ENCODE data around the gene AK5.
"Not testable (repeated sequence)": the region's sequence is repeated elsewhere in the genome, so short reads cannot be mapped to it uniquely, and the experiment has no call there.

AK5 gene

DNA sequence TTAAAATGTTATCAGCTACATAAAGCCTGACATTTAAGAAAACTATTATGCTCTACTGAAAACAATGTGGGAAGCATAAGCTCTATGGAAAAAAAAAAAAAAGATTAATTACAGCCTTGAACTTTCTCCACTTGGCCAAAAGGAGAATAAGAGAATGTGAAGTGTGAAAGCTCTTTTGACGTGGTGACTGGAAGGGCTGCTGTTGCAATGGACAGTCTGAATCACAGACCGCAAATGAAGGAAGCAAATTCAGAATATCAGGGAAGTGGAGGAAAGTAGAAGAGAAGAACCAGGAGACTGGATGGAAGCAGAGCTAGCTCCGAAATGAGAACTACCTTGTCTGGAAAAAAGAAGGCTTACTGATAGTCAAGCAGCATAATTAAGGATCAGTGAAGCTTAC lies 106.8 kb downstream of the AK5 start:
- no peak for DNase-seq (ENCODE audit: low read depth, low spot score)
- H3K27ac ChIP-seq: no peak overlapping the region

DNA sequence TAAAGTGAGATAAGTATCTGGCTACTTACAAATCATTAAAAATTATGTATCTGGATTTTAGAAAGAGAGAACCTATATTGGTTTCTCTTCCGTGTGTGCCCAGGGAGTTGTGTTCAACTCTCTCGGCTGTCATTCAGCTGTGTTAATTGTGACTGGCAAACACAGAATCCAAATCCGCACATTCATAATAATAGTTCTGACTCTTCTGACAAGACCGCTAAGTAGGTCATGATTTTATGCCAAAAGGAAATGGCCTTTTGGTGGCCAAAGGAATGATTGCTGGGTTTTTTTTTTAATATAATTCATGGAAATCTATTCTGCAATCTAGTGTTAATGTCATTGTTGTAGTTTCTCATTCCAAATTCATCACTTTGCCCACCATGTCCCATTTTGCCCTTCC lies 110.7 kb downstream of the AK5 start:
- no peak for DNase-seq (ENCODE audit: low read depth, low spot score)
- no peak overlapping the region for H3K27ac ChIP-seq

GRCh38 chr1:77394166-77394565 lies 112.3 kb downstream of the AK5 start:
- no peak for DNase-seq (ENCODE audit: low read depth, low spot score)
- no peak overlapping the region for H3K27ac ChIP-seq

DNA sequence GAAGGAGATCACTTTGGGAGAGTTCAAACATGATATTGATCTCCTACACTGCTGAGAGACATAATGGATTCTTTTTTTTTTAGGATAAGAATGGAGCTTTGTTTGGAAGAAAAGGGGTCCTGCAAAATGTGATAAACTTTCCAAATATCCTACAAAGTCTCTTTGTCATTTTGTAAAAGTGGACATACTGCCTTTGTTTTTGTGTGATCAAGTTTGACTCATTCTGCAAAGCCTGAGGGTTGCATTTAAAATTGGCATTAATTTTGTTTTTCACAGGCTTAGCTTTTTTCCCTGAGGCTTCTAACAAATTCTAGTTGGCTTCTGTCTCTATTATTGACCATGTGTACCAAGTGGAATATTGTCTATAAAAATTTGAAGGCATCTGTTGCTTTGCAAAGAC lies 113.2 kb downstream of the AK5 start:
- no peak for DNase-seq (ENCODE audit: low read depth, low spot score)

DNA sequence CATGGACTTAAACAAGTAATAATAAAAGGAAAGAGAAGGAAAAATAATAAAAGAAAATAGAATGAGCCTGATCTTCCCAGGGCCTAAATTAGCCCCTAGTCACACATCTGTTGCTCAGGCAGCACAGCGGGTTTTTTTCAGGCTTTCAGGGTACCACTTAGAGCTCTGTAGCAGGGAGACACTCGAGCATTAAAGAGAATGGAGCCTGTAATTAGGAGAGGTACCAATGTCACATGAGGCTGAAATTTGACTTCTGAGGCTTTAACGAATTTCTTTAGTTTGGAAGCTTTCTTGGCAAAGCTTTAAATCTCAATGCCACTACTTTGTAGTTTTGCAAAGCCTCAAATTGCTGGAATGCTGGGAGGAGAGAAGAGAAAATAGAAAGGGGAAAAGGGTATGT lies 116.3 kb downstream of the AK5 start:
- no peak overlapping the region for H3K27ac ChIP-seq
- DNase-seq (ENCODE audit: low read depth, low spot score): no peak

More for the DNA sequence above, 113.2 kb downstream of the AK5 start:
- H3K27ac ChIP-seq: no peak overlapping the region

DNA sequence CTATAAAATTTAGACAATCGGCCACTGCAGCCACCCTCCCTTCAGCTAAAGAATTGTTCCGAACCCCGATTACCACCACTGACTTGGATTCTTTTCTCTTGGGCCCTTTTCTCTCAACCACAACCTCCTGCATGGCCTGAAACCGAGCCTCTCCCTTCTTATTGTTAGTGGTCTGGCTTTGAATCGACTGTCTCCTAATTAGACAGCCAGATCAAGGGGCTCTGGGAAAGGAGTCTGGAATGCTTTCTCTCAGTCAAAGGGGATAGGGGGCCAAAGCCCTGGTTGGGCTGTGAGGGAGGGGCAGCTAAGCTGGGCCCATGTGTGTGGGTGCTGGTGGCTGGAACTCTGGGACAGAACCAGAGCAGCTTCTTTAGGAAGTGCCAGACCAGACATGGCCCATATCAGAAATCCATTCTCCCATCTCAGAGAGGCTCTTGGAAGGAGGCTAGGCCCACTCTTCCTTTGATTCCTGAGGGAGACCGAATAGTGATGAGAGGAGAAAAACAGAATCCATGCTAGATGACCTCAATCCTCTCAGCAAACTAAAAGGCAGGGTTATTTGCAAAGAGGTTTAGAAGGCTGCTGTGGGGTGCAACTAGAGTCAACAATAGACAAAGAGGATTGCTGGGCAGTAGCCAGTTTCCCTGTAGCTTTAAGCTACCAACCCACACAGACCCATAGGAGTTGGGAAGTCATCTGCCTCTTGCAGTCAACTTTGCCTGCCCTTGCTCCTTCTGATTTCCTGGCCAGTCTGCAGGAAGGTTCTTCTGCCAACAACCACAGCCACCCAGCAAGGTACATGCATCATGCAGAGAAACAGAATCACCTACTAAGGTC lies 117.6 kb downstream of the AK5 start:
- no peak for DNase-seq (ENCODE audit: low read depth, low spot score)
- no peak overlapping the region for H3K27ac ChIP-seq

DNA sequence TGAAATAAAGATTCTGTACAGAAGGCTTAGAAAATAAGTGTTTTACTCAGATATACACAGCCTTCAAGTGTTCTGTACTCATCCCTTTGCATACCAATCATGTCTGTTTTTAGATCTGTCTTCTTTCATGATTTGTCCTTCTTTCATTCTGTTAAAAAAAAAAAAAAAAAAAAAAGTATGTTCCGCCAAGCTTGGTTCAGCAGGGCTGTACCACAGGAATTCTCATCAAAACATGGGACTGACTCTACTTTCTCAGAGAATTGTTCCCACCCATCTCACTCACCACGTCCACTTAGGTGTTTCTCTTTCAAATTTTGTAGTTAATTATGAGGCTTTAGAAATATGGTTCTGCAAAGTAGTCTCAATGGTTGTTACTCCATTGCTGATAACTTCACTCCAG lies 119.0 kb downstream of the AK5 start:
- no peak overlapping the region for H3K27ac ChIP-seq
- no peak for DNase-seq (ENCODE audit: low read depth, low spot score)

DNA sequence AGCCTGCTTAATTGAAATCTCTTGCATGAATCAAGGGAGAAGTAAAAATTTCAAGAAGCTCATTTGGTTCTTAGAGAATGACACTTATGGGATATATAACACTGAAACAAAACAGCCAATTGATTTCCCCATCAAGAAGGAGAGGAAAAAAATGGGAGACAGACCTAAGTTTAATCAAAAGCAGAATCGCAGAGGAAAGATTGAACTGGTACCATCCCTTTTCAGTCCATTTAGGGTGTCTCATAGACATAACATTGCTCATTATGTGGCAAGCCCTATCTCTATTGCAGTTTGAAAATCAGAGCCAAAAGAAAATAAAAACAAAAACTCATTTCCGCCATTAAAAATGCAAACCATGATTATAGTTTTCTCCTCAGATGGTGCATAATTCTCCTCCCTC lies 119.6 kb downstream of the AK5 start:
- no peak overlapping the region for H3K27ac ChIP-seq
- no peak for DNase-seq (ENCODE audit: low read depth, low spot score)

- no peak for DNase-seq (ENCODE audit: low read depth, low spot score)
Measured at GRCh38 chr1:77405186-77405585, 123.4 kb downstream of the AK5 start.

GRCh38 chr1:77406661-77407060 lies 124.8 kb downstream of the AK5 start:
- H3K27ac ChIP-seq: no peak overlapping the region
- DNase-seq (ENCODE audit: low read depth, low spot score): no peak

More at GRCh38 chr1:77405186-77405585, 123.4 kb downstream of the AK5 start:
- H3K27ac ChIP-seq: no peak overlapping the region

DNA sequence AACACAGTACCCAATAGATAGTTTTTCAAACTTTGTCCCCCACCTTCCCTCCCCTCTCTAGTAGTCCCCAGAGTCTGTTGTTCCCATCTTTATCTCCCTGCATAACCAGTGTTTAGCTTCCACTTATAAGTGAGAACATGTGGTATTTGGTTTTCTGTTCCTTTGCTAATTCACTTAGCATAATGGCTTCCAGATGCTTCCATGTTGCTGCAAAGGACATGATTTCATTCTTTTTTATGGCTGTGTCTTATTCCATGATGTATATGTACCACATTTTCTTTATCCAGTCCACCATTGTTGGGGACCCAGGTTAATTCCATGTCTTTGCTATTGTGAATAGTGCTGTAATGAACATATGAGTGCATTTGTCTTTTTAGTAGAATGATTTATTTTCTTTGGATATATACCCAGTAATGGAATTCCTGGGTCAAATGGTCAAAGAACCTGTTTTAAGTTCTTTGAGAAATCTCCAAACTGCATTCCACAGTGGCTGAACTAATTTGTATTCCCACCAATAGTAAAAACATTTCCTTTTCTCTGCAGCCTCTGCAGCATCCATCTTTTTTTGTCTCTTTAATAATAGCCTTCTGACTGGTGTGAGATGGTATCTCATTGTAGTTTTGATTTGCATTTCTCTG lies 126.0 kb downstream of the AK5 start:
- no peak overlapping the region for H3K27ac ChIP-seq
- no peak for DNase-seq (ENCODE audit: low read depth, low spot score)

GRCh38 chr1:77408933-77409332 lies 127.1 kb downstream of the AK5 start:
- not testable (repeated sequence) for DNase-seq (ENCODE audit: low read depth, low spot score); H3K27ac ChIP-seq

DNA sequence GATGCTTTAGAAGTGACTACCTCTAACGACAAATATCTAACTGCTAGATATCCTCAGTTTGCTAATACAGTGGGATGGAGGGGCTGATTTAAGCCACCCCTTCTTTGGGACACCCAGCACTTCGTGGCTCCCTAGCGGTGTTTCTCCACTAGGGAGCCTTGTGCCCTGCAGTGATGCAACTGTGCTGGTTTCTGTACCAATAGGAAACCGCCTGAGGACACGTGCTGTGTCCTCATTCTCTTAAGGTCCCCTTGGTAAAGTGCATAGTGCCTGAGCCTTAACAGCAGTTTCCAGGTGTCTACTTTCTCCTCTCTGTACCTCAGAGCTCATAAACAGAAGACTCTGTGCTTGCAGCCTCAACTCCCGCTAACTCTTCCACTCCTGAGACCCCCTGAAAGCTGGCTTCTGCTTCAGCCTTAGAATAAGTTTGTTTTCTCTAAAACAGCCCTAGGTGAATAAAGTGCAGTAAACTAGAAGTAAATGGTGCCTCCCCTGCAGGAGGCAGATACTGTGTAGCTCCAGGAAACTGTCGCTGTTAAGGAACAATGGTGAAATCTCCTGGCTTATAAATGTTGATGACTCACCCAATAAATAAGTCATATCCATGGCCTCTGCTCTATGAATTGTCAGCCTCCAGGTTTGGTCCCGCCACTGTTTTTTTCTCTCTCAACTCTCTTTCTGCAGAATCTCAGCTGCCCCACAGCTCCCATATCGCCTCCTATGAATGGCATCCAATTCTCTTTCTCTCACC lies 130.4 kb downstream of the AK5 start:
- no peak for DNase-seq (ENCODE audit: low read depth, low spot score)
- no peak overlapping the region for H3K27ac ChIP-seq

DNA sequence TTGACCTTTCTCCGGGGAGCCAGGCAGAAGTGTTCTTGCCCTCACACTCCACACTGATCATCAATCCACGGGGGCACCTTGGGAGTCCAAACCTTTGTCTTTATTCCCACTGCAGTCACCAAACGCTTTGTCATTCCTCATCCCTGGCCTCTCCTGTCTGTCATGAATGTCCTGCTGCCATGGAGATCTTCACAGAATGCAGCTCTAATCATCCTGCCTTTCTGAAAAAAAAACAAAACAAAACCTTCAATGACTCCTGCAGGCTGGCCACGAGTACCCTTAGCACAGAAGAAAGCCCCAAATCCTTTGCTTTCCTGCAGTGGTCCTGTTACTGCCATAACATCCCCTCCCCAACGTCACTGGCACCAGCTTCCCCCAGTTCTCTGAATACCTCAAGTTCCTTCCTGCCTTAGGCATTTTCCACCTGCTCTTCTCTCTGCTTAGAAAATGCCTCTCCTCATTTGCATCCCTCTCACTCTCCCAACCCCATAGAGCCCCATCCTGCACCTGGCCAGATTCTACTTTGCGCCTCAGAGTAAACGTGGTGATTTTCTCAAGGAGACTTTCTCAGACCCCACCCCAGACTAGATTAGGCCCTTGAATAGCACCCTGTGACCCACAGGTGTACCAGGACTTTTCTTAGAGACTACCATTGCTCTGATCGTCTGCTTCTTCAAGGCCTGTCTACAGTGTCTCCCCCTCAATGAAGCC lies 131.2 kb downstream of the AK5 start:
- no peak overlapping the region for H3K27ac ChIP-seq
- no peak for DNase-seq (ENCODE audit: low read depth, low spot score)

- no peak for DNase-seq (ENCODE audit: low read depth, low spot score)
- no peak overlapping the region for H3K27ac ChIP-seq
Measured at GRCh38 chr1:77413541-77414335, 131.9 kb downstream of the AK5 start.

GRCh38 chr1:77415579-77415978 lies 133.8 kb downstream of the AK5 start:
- DNase-seq (ENCODE audit: low read depth, low spot score): no peak
- H3K27ac ChIP-seq: no peak overlapping the region

DNA sequence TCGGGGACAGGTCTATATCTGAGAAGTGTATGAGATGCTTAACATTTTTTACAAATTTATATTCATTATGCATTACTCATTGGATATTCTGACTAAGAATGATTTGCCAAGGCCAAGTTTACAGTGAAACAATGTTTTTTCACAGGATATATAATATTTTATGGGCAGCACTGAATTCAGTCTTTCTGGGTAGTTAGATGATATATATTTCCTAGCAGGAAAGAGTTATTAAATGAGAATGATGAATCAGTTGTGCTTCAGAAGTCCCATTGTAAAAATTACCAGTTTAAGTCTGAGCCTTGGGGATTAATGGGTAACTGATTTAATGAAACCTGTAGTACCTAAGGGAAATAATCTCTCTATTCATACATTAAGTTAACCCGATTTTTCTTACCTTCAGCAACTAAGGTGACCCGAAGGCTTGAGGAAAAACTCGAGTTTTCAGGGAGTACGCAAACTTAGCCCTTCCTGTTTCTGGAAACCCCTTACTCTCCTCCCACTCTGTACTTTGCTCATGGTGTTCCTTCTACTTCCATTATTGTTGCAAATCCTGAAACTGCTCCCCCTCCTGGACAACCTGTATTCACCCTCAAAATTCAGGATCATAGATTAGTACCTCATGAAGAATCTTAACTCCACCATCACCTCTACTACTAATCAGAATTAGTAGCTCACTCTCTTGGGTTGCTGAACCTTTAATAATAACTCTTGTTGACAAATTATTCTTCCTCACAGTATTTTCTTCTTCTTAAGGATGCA lies 135.1 kb downstream of the AK5 start:
- DNase-seq (ENCODE audit: low read depth, low spot score): no peak
- H3K27ac ChIP-seq: no peak overlapping the region

DNA sequence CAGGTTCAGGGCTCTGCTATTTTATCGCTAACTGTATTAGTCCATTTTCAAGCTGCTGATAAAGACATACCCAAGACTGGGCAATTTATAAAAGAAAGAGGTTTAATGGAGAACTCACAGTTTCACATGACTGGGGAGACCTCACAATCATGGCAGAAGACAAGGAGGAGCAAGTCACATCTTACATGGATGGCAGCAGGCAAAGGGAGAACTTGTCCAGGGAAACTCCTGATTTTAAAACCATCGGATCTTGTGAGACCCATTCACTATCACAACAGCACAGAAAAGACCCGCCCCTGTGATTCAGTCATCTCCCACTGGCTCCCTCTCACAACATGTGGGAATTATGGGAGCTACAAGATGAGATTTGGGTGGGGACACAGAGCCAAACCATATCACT lies 136.2 kb downstream of the AK5 start:
- DNase-seq (ENCODE audit: low read depth, low spot score); H3K27ac ChIP-seq: not testable (repeated sequence)

Data from epithelial cell of prostate (primary cell).